ENCODE data around the gene MYL5. TPM values are rescaled to one million over a fixed set of nuclear protein-coding genes. Genes with fewer than 3 reads are reported as not detected.

MYL5 gene
- total and polyA plus RNA-seq, 8 donors = 4.0 to 29.3 (median 5.7) TPM

DNA sequence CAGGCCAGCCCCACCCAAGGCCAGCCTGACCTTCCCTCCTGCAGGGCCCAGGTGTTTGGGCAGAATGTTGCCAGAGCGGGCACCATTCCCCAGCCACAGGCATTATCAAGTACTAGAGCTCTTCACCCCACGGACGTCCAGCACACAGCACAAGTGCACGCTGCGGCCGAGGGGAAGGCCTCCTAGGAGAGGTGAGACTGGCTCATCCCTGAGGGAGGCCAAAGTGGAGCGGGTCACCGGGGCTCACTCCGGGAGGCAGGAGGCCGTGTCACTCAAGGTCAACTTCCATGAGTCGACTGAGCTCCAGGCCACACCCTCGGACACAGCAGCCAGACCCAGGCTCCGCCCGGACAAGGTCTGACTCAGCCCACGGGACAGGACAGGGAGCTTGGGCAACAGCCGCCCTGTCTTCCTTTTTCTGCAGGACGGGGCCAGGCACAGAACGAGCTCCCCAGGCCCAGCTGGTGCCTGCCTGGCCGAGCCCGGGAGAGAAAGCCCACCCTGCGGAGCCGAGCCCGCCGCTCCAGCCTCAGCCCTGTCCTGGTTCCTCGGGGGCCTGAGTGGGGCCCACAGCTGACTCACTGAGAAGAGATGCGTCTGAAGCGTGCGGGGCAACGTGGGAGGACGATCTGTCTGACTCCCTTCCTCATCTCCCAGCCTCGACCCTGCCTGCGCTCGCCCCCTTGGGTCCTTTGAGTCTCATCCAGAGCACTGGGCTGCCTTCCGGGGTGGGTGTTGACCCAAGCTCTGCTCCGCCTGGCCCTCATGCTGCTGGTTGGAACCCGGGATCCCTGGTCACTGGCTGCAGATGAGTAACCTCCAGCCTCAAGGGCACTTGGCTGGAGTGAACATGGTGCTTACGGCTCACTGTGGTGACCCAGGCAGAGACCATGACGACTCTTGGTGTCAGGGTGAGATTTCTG lies 13.0 kb downstream of the MYL5 start:
- TF ChIP-seq CTCF (IDR thresholded peaks at IDR 0.05) = no peak
- H3K27me3 ChIP-seq = no peaks in the 10 kb centered on the region
- intact Hi-C loops (cut with DNase I) = no loop called here
- DNase-seq (peak; percentile 73 to 88 (median 80)), FAIRE-seq (no peak), ATAC-seq (peak; percentile 68 to 85 (median 77))
- WGBS, 2 donors = 64 to 70% methylated on average over 34 to 38 of the region's 38 CpGs
- H3K36me3 ChIP-seq = no peaks in the 10 kb centered on the region
- H3K4me3 ChIP-seq = no peak overlapping the region
- H3K27ac ChIP-seq = peak overlapping the region; percentile 42 to 82 (median 74)
- H3K9me3 ChIP-seq = no peaks in the 10 kb centered on the region
- H3K4me1 ChIP-seq = peaks cover 0 to 10% (median 0%) of the 10 kb centered on the region in 3 donors

GRCh38 chr4:687971-688853 lies 13.9 kb downstream of the MYL5 start:
- DNase-seq (peak in 4 of 6 donors; percentile 42 to 77 (median 62)), ATAC-seq (peak; percentile 10 to 64 (median 44)), FAIRE-seq (no peak)
- Histone ChIP-seq H3K27me3 (no peaks in the 10 kb centered on the region), H3K4me1 (peaks cover 0 to 10% (median 0%) of the 10 kb centered on the region in 3 donors), H3K36me3 (no peaks in the 10 kb centered on the region), H3K4me3 (peak overlapping the region; percentile 1 to 44 (median 30)), H3K27ac (peak overlapping the region; percentile 68 to 82 (median 74)), H3K9me3 (no peaks in the 10 kb centered on the region)
- 48 to 55% methylated on average over 24 to 26 of the region's 26 CpGs for WGBS, 2 donors
- intact Hi-C loops (cut with DNase I) = no loop called here
- TF ChIP-seq CTCF (IDR thresholded peaks at IDR 0.05) = no peak

DNA sequence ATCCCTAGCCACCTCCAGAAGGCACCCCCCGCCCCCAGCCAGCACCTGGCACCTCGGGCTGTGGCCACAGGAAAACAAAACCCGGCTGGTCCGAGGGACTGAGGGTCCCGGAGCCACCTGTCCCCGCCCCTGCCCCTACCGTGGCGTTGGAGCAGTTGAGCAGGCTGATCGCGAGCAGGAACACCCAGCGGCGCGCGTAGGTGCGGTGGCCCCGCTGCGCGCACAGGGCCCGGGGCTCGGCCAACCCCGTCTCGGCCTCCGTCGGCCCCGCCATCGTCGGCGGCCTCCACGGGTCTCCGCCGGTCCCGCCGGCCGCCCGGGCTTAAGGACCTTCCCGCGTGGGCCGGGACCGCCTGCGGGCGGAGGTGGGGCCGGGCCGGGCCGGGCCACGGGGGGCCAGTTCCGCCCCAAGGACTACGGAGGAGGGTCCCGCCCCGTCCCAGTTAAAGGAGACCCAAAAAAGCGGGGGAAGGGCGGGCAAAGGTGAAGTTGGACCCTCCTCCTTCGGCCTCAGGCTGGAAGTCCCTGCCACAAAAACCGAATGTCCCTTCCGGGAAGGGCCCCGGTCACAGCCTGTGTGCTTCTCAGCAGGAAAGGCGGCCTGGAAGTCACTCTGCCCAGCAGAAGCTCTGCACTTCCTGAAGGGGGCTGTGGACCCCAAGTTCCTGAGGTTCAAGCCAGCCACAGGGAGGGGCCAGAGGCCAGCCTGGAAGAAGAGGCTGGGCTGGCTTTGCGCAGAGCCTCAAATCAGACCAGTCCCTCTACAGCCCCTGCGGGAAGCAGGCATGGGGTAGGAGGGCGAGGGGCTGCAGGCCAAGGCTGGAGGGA lies 14.7 kb downstream of the MYL5 start, which contains the start of gene SLC49A3:
TSS of gene SLC49A3 (minus strand) at position 298 of the 828 bp plus-strand sequence. CDS start at position 274, 24 bp downstream.
- peaks cover 0 to 10% (median 0%) of the 10 kb centered on the region in 3 donors for H3K4me1 ChIP-seq
- H3K9me3 ChIP-seq = no peaks in the 10 kb centered on the region
- ATAC-seq (peak; percentile 5 to 35 (median 21)), FAIRE-seq (no peak), DNase-seq (peak in 4 of 6 donors; percentile 36 to 64 (median 44))
- TF ChIP-seq CTCF (IDR thresholded peaks at IDR 0.05) = no peak
- intact Hi-C loops (cut with DNase I) = no loop called here
- H3K4me3 ChIP-seq = peak within 1 kb of the TSS; percentile 1 to 44 (median 30)
- H3K27ac ChIP-seq = peak within 1 kb of the TSS; percentile 68 to 82 (median 74)
- 21 to 27% methylated on average over 43 to 59 of the region's 59 CpGs for WGBS, 2 donors
- no peaks in the 10 kb centered on the region for H3K36me3 ChIP-seq
- H3K27me3 ChIP-seq = no peaks in the 10 kb centered on the region

DNA sequence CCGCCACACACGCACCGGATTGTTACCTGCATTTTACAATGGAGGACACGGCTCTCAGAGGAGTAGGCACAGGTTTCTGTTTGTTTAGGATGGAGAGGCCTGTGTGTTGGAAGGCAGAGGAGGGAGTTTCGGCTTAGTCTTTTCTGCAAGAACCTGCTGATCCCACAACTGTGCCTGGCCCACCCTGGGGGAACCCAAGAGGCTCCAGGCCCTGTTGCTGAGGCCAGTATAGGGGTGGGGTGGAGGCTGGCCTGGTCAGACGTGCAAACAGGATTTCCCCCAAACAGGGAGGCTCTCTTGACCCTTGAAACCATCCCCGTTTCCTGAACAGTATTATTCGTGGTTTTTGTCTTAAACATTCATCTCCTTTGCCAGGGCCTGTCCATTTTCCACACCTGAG lies 15.4 kb downstream of the MYL5 start:
- TF ChIP-seq CTCF (IDR thresholded peaks at IDR 0.05) = no peak
- Histone ChIP-seq H3K4me3 (peak overlapping the region in 1 of 4 donors; percentile 44), H3K27me3 (no peaks in the 10 kb centered on the region), H3K36me3 (no peaks in the 10 kb centered on the region), H3K9me3 (no peaks in the 10 kb centered on the region), H3K27ac (peak overlapping the region; percentile 68 to 82 (median 74)), H3K4me1 (peaks cover 0 to 10% (median 0%) of the 10 kb centered on the region in 3 donors)
- FAIRE-seq (no peak), ATAC-seq (no peak), DNase-seq (peak in 1 of 6 donors; percentile 36)
- 79 to 88% methylated on average over 8 of the region's 8 CpGs for WGBS, 2 donors
- intact Hi-C loops (cut with DNase I) = no loop called here
